Astrocyte (in vitro differentiated cells and primary cell): ENCODE data around the gene ZC3HAV1. TPM values are rescaled to one million over a fixed set of nuclear protein-coding genes. Genes with fewer than 3 reads are reported as not detected.

Experiments used
- DNase-seq: peaks from one replicate; pipeline ENCODE4 v3.0.0-alpha.2; 2010; ENCODE audit warnings: low read depth
- FAIRE-seq: peaks from 2 replicates; lab custom pipeline; 2011; peaks lifted over from hg19 to GRCh38; lab: Jason Lieb, UNC
- H2AFZ ChIP-seq: 2 replicates; pipeline ENCODE4 v1.6.0; 2012; ENCODE audit warnings: low read depth, low read length, inconsistent platforms
- H3K27ac ChIP-seq: 2 replicates; pipeline ENCODE4 v1.5.1; 2011; ENCODE audit warnings: low read depth, low read length, inconsistent platforms
- H3K27me3 ChIP-seq: 2 replicates; pipeline ENCODE4 v1.6.0; 2011; ENCODE audit warnings: low read length, inconsistent platforms; ENCODE audit not compliant: insufficient read depth
- H3K36me3 ChIP-seq: 2 replicates; pipeline ENCODE4 v1.5.1; 2011; ENCODE audit warnings: low read length, inconsistent platforms; ENCODE audit not compliant: insufficient read depth
- H3K4me1 ChIP-seq: 2 replicates; pipeline ENCODE4 v1.5.1; 2011; ENCODE audit warnings: low read length, inconsistent platforms; ENCODE audit not compliant: insufficient read depth
- H3K4me2 ChIP-seq: 2 replicates; pipeline ENCODE4 v1.6.0; 2012; ENCODE audit warnings: low read length, inconsistent platforms
- H3K4me3 ChIP-seq: 2 replicates; pipeline ENCODE4 v1.5.1; 2011; ENCODE audit warnings: low read depth, mild to moderate bottlenecking, low read length, inconsistent platforms; ENCODE audit not compliant: insufficient read depth
- H3K79me2 ChIP-seq: 2 replicates; pipeline ENCODE4 v1.6.0; 2012; ENCODE audit warnings: mild to moderate bottlenecking, low read length, inconsistent platforms; ENCODE audit not compliant: insufficient read depth
- H3K9ac ChIP-seq: 2 replicates; pipeline ENCODE4 v1.6.0; 2012; ENCODE audit warnings: mild to moderate bottlenecking, low read length, inconsistent platforms
- H3K9me3 ChIP-seq: 2 replicates; pipeline ENCODE4 v1.5.1; 2012; ENCODE audit warnings: low read depth, mild to moderate bottlenecking, low read length, inconsistent platforms; ENCODE audit not compliant: insufficient read depth
- H4K20me1 ChIP-seq: 2 replicates; pipeline ENCODE4 v1.6.0; 2012; ENCODE audit warnings: low read length, inconsistent platforms; ENCODE audit not compliant: insufficient read depth
- H3K27ac Mint-ChIP-seq: one replicate; pipeline ENCODE4 v1.8.0; 2021; ENCODE audit warnings: mild to moderate bottlenecking, mixed read lengths; ENCODE audit not compliant: unreplicated experiment
- H3K27me3 Mint-ChIP-seq: one replicate; pipeline ENCODE4 v1.8.0; 2021; ENCODE audit warnings: low read depth, mixed read lengths; ENCODE audit not compliant: unreplicated experiment
- H3K36me3 Mint-ChIP-seq: one replicate; pipeline ENCODE4 v1.8.0; 2021; ENCODE audit warnings: low read depth, mixed read lengths; ENCODE audit not compliant: unreplicated experiment
- H3K4me1 Mint-ChIP-seq: one replicate; pipeline ENCODE4 v1.8.0; 2021; ENCODE audit warnings: low read depth, mixed read lengths; ENCODE audit not compliant: unreplicated experiment
- H3K4me3 Mint-ChIP-seq: one replicate; pipeline ENCODE4 v1.8.0; 2021; ENCODE audit warnings: mild to moderate bottlenecking, moderate library complexity, mixed read lengths; ENCODE audit not compliant: unreplicated experiment
- H3K9me3 Mint-ChIP-seq: one replicate; pipeline ENCODE4 v1.8.0; 2021; ENCODE audit warnings: mild to moderate bottlenecking, mixed read lengths; ENCODE audit not compliant: unreplicated experiment
- EZH2 ChIP-seq: IDR thresholded peaks from 2 replicates; pipeline ENCODE4 v1.6.1; 2012; ENCODE audit warnings: mild to moderate bottlenecking, low read length, inconsistent platforms; ENCODE audit not compliant: insufficient read depth
- total RNA-seq: library from RNA; stranded (reverse); gene quantifications from 2 replicates; pipeline ENCODE4 v1.2.1, GENCODE V29; 2021
- TF ChIP-seq, protein P1 (sequence below): IDR thresholded peaks from 2 replicates; pipeline ENCODE4 v1.5.1; 2011; ENCODE audit warnings: low read depth, mild to moderate bottlenecking, inconsistent platforms, low read length, moderate library complexity; ENCODE audit not compliant: insufficient read depth

ZC3HAV1 gene
- total RNA-seq, 1 donor from 2014 or later = 63.8 TPM

DNA sequence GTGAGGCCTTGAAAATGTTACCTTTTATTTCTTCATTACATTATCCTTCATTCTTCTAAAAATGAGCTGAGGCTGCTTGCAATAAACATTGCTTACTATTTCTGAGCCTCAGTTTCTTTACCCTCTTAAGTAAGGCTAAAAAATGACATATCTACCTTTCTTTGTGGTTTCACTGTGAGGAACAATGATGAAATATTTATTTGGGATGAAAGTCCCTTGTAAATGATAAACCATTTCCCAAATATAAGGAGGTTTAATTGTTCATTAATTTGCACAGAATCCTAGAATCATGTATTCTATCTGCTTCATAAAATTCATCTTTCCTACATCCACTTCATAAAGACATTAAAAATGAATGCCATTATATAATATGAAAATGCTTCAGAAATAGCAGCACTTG lies 27.9 kb downstream of the ZC3HAV1 start:
- no peaks in the 10 kb centered on the region for H3K9me3 Mint-ChIP-seq
- H4K20me1 ChIP-seq = no peaks in the 10 kb centered on the region
- no peak for FAIRE-seq
- peaks cover 28% of the 10 kb centered on the region for H3K36me3 Mint-ChIP-seq
- H3K36me3 ChIP-seq = peaks cover 7% of the 10 kb centered on the region
- no peak overlapping the region for H3K27ac Mint-ChIP-seq
- H3K4me3 Mint-ChIP-seq = no peak overlapping the region
- no peak overlapping the region for H3K27ac ChIP-seq
- H2AFZ ChIP-seq = no peak overlapping the region
- no peaks in the 10 kb centered on the region for H3K27me3 Mint-ChIP-seq
- H3K4me1 ChIP-seq = no peaks in the 10 kb centered on the region
- no peak for TF ChIP-seq EZH2
- TF ChIP-seq, protein P1, sequence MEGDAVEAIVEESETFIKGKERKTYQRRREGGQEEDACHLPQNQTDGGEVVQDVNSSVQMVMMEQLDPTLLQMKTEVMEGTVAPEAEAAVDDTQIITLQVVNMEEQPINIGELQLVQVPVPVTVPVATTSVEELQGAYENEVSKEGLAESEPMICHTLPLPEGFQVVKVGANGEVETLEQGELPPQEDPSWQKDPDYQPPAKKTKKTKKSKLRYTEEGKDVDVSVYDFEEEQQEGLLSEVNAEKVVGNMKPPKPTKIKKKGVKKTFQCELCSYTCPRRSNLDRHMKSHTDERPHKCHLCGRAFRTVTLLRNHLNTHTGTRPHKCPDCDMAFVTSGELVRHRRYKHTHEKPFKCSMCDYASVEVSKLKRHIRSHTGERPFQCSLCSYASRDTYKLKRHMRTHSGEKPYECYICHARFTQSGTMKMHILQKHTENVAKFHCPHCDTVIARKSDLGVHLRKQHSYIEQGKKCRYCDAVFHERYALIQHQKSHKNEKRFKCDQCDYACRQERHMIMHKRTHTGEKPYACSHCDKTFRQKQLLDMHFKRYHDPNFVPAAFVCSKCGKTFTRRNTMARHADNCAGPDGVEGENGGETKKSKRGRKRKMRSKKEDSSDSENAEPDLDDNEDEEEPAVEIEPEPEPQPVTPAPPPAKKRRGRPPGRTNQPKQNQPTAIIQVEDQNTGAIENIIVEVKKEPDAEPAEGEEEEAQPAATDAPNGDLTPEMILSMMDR = no peak
- no peaks in the 10 kb centered on the region for H3K27me3 ChIP-seq
- H3K4me1 Mint-ChIP-seq = peaks cover 2% of the 10 kb centered on the region
- no peak overlapping the region for H3K4me2 ChIP-seq
- H3K79me2 ChIP-seq = no peaks in the 10 kb centered on the region
- no peak overlapping the region for H3K9ac ChIP-seq
- no peak overlapping the region for H3K4me3 ChIP-seq
- no peaks in the 10 kb centered on the region for H3K9me3 ChIP-seq
- DNase-seq = no peak

DNA sequence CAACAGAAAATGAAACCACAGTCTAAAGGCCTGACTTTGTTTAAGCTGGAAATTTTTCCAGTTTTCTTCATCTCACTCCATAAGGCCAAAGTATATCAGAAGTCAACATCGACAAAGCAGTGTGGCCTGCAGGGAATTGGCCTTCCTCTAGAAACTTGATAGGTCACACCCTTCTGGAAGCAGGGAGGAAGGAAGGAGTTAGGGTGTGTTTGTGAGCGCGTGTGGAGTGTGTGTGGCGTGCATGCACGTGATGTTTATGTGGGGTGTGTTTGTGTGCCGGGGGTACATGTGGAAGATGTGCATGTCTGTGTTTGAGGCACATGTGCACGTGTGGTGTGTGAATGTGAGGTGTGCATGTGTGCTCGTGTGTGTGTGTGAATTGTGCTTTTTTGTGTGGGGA lies 28.6 kb downstream of the ZC3HAV1 start:
- Mint-ChIP-seq H3K27ac (no peak overlapping the region), H3K27me3 (no peaks in the 10 kb centered on the region), H3K9me3 (no peaks in the 10 kb centered on the region), H3K4me3 (no peak overlapping the region), H3K36me3 (peaks cover 26% of the 10 kb centered on the region), H3K4me1 (peaks cover 2% of the 10 kb centered on the region)
- Histone ChIP-seq H3K9me3 (no peaks in the 10 kb centered on the region), H3K79me2 (no peaks in the 10 kb centered on the region), H3K9ac (no peak overlapping the region), H3K27ac (no peak overlapping the region), H4K20me1 (no peaks in the 10 kb centered on the region), H3K4me2 (no peak overlapping the region), H2AFZ (no peak overlapping the region), H3K4me1 (no peaks in the 10 kb centered on the region), H3K36me3 (peaks cover 7% of the 10 kb centered on the region), H3K27me3 (no peaks in the 10 kb centered on the region), H3K4me3 (no peak overlapping the region)
- DNase-seq (no peak), FAIRE-seq (no peak)
- no peak for TF ChIP-seq EZH2
- TF ChIP-seq, protein P1 = no peak

DNA sequence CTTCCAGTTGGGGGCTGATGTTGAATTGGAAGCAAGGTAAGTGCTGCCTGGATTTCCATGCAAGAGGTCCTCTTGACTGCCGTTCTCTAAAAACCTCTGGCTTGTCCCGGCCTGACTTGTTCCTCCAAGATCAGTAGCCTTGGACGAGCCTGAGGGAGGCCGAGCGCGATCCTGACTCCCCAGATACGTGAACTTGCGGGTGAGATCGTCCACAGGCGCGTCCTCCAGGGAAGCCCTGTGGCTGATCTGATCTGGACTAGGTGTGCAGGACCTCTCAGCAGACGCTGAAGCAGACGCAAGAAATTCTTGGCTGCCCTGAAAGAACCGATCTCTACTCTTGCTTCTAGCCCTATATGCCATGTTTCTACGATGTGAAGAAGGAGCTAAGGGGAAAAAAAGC lies 29.7 kb downstream of the ZC3HAV1 start:
- no peak overlapping the region for H2AFZ ChIP-seq
- no peaks in the 10 kb centered on the region for H3K9me3 ChIP-seq
- DNase-seq (no peak), FAIRE-seq (no peak)
- H3K9ac ChIP-seq = no peak overlapping the region
- peaks cover 7% of the 10 kb centered on the region for H3K36me3 ChIP-seq
- no peak overlapping the region for H3K4me3 ChIP-seq
- peaks cover 24% of the 10 kb centered on the region for H3K36me3 Mint-ChIP-seq
- H3K27me3 ChIP-seq = no peaks in the 10 kb centered on the region
- H3K4me2 ChIP-seq = no peak overlapping the region
- no peaks in the 10 kb centered on the region for H3K79me2 ChIP-seq
- no peaks in the 10 kb centered on the region for H4K20me1 ChIP-seq
- H3K4me3 Mint-ChIP-seq = no peak overlapping the region
- H3K4me1 Mint-ChIP-seq = peaks cover 4% of the 10 kb centered on the region
- no peak overlapping the region for H3K27ac Mint-ChIP-seq
- TF ChIP-seq, protein P1 = no peak
- no peak for TF ChIP-seq EZH2
- H3K27ac ChIP-seq = no peak overlapping the region
- no peaks in the 10 kb centered on the region for H3K4me1 ChIP-seq
- H3K9me3 Mint-ChIP-seq = no peaks in the 10 kb centered on the region
- H3K27me3 Mint-ChIP-seq = no peaks in the 10 kb centered on the region
